ENCODE results near the gene ZNF639.

The ZNF639 gene

DNA sequence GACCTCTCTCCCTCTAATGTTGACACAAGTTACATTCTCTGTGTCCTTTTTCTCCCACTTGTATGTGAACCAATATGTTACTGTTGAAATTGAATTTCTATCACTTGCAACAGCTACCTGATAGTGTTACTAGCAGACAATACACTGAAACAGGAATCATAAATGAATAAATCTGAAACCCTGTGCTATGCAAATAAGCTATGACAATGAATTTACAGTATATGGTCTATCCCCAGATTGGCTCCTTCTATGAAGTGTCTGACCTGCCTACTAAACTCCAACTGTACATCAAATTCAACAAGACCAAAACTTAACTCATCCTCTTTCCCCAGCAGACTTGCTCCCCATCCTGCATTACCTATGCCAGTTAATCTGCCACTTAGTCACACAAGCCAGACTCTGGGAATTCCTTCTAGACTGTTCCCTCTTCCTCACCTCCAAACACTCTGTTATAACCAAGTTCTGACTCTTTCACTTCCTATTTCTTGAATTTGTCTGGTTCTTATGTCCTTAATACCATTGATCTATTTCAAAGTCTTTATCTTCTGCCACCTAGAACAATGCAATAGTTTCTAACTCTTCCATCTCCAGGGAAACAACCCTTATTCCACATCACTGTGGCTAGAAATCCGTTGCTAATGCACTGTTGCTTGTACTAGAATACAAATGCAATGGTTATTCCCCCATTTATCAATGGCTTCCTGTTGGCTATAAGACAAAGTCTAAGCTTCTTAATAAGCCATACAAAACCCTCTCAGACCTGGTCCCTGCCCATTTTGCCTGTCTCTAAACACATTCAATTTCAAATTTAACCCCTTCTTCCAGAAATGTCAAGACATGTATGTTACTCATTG lies 13.4 kb upstream of the ZNF639 start:
- DNase-seq (ENCODE audit: low spot score): no peak

DNA sequence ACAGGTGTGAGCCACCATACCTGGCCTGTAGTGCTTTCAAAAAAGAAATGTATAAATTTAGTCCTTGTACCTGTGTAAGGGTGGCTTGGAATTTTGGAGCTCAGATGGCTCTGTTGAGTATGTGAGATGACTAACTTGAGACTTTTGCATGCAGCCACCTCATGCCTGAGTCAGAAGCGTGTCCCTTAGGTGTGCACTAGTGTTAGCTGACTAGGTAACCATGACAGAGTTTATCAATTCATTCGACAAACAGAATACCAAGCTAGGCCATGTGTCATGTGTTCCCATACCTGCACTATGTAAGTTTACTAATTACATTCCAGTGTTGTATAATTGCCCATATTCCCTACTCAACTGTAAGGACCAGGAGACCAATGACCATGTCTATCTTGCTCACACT lies 4.0 kb upstream of the ZNF639 start:
- no peak for DNase-seq (ENCODE audit: low spot score)

DNA sequence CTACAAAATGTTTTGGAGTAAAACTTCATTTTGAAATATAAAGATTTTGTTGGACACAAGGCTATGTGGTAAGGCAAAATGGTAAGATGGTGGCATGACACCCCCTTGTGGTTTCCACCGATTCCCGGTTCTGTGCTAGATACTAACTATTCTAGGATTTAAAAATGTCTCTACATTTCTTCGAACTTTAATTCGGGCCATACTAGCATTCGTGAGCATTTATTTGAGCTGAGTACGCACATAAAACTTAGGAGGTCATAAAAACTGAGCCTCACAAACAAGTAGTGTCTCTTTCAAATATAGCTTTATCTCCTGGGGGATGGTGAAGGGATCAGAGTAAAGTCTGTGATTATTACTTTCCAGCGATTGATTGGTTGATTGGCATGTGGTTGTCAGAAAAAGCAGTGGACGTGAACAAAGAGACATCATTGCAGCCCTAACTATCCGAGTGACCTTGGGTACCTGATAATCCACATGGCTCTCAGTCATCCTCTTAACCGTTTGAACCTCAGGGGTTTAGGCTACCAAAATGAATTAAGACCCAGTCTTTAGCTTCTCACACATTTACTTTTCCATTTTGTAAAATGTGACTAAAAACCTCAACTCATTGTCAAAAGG lies 1.1 kb upstream of the ZNF639 start:
- DNase-seq (ENCODE audit: low spot score): peak; percentile 41

DNA sequence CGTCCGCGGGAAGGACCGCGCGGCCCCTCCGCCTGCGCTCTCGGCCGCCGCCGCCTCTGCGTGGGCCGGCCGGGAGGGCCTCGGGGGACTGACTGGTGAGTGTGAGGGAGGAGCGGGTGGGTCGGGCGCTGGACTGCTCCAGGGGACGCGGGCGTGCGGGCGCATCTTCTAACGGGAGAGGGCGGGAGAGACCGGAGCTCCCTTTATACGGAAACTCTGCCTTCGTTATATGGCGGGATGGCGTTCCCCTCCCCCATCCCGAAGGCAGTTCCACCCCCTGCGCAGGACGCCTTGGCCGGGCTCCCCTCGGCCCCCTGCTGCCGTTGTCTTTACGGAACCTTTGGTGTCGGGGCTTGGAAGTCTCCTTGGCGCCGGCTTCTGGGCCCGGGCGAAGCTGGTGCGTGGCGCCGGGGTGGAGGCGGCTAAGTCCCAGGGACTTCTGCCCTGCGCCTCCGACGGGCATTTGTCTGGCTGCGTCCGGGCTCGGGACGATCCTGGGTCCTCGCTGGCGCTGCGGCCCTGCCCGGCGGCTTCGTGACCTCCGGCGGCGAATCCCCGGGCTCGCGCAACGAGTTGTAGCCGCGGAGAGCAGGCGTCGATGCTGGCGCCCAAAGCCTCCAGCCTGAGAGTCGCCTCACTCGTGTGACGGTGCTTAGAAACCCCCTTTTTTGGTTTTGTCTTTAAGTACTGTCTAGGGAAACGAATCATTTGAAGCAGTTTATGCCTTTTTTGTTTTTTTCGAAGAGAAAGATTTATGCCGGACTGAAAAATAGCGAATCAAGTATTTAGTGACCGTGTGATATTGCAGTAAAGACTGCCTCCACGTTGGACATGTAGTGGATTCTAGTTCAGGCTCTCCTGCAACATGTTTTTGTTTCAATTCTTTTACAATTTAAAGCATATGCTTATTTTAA lies 623 bp downstream of the ZNF639 start:
- DNase-seq (ENCODE audit: low spot score): peak; percentile 74

DNA sequence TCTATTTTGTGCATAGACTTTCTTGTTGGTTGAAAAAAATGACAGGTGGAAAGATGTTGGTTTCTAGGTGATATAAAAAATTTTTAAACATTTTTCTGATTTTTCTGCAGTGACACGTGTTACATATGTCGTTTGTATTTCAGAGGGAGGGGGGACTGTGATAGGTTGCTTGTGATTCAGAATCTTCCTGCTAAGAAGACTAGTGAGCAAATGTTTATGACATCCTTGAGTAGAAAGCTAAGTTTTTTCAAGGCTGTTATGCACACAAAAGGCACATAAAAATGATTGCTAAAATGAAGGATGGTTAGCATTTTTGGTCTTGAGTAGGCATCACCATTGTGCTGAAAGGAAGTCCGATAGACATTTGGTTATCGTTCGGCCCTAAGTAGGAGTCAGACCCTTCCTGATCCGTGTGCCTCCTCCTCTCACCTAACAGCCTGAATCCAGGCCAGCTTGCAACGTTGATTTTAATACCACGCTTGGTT lies 1.5 kb downstream of the ZNF639 start:
- DNase-seq (ENCODE audit: low spot score): peak; percentile 26

DNA sequence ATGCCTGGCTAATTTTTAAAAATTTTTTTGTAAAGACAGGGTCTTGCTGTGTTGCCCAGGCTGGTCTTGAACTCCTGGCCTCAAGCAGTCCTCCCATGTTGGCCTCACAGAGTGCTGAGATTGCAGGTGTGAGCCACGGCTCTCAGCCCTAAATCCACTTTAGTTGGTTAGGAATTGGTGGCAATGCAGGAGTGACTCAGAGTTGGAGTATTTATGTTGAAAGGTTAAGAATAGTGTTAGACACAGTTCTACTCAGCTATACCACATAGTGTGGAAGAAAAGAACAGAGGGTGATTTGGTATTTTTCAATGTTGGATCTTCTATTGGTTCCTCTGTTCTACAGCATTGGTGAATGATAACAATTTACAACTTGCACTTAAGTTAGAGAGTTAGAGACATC lies 7.6 kb downstream of the ZNF639 start:
- DNase-seq (ENCODE audit: low spot score): no peak

DNA sequence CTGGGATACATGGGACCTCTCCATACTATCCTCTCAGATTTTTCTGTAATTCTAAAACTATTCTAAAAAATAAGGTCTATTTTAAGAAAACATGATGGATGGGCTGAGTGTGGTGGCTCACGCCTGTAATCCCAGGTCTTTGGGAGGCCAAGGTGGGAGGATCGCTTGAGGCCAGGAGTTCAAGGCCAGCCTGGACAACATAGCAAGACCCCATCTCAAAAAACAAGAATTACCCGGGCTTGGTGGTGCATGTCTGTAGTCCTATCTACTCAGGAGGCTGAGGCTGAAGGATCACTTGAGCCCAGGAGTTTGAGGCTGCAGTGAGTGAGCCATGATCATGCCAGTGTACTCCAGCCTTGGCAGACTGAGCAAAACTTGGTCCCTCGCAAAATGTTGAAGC lies 9.4 kb downstream of the ZNF639 start:
- no peak for DNase-seq (ENCODE audit: low spot score)

DNA sequence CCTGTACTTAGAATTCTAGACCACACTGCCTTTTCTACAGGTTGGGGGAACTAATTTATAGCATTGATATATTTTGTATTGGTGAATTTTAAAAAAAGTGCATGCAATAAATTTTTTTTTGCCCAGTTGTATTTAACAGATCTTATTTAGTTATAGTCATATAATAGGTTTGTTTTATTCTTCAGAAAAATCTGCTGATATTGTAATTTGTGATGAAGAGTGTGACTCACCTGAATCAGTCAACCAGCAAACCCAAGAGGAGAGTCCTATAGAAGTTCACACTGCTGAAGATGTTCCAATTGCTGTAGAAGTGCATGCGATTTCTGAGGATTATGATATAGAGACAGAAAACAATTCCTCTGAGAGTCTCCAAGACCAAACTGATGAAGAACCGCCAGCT lies 10.3 kb downstream of the ZNF639 start:
- no peak for DNase-seq (ENCODE audit: low spot score)

DNA sequence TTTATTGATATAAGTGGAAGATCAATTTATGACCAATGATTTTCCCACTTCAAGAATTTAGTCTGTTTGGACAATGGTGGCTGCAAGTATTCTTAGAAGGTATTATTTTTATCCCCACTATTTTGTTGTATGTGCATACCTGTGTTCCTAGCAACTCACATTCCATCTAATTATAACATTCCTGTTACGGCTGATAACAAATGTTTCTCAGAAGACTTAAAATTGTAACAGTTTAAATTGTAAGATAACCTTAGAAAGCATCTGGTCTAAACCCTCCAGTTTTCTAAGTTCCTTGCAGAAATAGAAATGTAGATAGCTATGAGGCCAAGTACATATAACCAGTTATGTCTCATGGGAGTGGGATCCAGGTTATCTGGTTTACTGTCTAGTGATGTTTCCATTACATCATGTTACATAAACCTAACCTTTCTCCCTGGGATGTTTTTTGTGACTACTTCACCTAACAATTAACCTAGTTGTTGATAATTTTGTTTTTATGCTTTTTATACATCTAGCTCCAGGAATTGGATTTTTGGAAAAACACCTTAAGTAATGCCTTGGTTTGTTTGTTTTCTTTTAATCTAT lies 13.6 kb downstream of the ZNF639 start:
- DNase-seq (ENCODE audit: low spot score): no peak

DNA sequence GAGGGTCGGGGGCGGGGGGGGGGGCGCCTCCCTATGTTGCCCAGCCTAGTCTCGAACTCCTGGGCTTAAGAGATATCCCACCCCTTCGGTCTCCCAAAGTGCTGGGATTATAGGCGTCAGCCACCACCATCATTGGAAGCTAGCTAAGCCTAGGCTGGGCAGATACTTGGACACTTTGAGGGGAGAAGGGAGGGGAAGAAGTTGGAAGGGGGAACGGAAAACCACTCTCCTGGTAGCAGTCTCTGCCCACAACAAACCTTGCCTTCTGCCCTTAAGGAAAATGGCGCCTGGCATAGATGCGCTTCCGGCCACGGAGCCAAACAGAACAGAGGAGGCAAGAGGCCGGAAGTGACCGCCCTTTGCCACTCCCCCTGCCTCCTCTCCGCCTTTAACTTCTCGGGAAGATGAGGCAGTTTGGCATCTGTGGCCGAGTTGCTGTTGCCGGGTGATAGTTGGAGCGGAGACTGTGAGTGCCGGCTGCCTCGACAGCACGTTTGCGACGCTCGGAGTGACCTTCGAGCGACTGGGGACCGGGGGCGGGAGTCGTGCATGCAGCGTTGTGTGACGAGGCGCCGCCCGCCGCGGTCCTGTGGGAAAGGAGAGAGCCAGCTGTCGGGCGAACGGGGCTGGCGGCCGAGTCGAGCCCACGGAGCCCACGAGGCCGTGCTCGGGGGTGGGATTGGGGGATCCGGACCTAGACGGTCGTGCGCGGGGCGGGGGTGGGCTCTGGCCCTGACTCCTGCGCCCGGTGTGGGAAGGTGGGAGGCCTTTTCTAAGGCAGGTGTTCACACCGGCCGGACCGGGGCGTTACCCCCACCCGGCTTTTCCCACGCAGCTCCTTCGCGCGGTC lies 24.7 kb downstream of the ZNF639 start, which contains the start of gene MFN1:
TSS of gene MFN1 (plus strand) at position 365 of the 850 bp plus-strand sequence. CDS start 1,143 bp downstream, outside the sequence.
- peak; percentile 98 for DNase-seq (ENCODE audit: low spot score)

DNA sequence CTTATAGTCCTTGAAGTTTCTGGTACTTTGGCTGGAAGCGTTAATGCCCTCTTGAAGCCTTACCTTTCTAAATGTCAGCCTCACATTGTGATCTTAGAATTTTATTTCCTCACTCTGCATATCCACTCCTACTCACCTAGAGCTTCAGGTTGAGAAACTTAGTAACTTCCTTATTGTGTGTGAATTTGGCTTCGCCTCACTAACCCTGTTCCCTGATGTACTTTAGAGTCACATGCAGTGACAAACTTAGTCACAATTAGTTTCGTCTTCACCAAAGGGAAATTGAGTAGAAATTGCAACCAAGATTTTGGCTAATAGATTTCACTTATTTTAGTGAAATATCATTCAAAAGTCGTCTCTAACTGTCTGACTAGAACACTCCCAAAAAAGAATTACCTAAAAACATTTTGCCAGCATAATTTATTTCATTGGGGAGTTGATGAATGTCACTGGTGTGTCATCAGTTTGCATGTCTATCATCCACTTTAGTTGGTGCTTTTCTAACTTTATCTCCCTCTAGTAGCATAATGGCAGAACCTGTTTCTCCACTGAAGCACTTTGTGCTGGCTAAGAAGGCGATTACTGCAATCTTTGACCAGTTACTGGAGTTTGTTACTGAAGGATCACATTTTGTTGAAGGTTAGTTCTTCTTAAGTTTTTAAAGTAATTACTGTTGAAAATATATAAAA lies 25.6 kb downstream of the ZNF639 start:
- DNase-seq (ENCODE audit: low spot score): no peak

DNA sequence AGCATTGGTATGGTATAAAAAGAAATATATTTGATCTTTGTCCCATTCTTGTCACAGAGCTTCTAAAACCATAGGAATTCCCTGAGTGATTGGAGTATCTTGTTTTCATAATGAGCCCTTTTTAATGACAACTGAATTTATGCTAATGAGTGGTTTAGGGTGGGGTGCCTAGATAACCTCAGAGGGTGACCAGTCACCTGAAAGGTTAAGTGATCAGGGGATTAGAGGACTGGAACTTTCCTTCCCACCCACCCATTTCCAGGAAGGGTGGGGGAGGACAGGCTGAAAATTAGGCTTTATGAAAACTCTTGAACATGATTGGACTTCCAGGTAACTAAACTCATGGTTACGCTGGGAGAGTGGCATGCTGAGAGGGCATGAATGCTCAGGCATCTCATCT lies 33.2 kb downstream of the ZNF639 start:
- DNase-seq (ENCODE audit: low spot score): no peak

DNA sequence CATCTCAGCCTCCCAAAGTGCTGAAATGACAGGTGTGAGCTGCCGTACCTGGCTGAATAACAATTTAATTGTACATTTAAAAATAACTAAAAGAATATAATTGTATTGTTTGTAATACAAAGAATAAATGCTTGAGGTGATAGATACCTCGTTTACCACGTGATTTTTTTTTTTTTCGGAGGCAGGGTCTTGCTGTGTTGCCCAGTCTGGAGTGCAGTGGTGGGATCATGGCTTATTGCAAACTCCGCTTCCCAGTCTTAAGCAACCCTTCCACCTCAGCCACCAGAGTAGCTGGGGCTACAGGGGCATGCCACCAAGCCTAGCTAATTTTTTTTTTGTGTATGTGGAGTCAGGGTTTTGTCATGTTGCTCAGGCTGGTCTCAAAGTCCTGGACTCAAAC lies 40.5 kb downstream of the ZNF639 start:
- no peak for DNase-seq (ENCODE audit: low spot score)

DNA sequence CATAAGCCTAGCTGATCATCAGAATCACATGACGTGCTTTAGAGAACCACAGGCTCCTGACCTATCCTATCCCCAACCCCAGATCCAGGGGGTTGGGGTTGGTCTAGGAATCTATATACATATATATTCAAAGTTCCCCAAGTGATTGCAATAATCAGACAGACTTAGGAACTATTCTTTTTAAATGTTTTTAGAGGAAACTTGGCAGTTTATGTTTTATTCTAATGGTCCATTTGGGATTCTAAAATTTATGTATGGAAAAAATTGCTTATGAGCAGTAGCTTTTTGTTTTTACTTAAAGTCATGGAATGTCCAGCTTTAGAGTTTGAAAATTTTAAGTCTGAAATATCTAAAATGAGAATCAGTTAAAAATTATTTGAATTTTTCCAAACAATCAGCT lies 46.8 kb downstream of the ZNF639 start:
- DNase-seq (ENCODE audit: low spot score): no peak

DNA sequence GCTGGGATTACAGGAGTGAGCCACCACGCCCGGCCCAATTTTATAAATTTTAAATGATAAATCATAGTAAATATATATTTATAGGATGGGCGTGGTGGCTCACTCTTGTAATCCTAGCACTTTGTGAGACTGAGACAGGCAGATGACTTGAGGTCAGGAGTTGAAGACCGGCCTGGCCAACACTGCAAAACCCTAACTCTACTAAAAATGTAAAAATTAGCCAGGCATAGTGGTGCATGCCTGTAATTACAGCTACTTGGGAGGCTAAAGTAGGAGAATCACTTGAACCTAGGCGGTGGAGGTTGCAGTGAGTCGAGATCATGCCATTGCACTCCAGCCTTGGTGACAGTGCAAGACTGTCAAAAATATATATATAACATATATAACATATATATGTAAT lies 51.1 kb downstream of the ZNF639 start:
- no peak for DNase-seq (ENCODE audit: low spot score)

DNA sequence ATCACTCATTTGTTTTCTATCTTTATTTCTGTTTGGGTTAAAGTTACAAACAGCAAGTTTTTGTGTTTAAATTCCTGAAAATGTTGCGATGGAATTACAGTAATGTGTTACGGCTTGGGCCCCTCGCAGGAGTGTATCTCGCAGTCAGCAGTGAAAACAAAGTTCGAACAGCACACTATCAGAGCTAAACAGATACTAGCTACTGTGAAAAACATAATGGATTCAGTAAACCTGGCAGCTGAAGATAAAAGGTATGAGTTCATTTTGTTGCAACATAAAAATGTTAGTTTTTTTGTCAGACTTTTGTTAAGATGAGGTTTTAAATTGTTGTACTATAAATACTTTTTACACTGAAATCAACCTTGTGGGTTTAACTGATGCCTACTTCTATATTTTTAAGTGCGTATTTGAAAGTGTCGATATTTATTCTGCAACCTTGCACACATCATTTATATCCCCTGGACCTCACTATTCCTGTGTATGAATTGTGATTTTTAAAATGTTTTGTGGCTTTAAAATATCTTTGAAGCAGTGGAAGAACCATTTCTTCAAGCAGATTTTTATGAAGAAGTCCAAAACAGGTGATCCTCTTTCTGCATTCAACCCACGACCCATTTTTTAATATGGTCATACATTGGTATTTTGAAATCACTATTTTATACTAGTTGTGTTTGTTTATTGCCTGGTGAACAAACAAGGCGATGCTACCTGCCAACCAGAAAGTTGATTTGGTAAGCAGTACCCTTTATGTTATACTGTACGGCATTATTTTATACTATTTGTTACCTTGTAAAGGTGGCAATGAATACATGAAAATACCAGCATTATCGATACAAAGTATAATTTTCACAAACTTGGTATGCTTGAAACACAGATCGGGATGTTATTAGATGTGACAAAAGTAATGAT lies 52.5 kb downstream of the ZNF639 start:
- DNase-seq (ENCODE audit: low spot score): no peak

DNA sequence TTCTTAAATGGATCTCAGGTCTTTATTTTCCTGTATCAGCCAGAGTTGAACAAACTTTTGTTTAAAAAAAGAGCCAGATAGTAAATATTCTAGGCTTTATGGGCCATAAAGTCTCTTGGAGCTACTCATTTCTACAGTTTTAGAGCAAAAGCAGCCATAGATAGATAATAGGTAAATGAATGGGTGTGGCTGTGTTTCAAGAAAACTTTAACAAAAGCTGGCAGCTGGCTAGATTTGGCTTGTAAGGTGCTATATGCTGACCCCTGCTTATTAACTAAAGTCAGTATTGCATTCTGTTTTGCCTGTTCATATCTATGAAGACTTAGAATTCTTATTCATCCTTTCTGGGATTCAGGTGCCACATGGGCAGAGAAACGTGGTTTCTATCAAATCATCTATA lies 53.6 kb downstream of the ZNF639 start:
- no peak for DNase-seq (ENCODE audit: low spot score)
